Duodenal mucosa (tissue), 2 donors: ENCODE measurements around the gene CTNNA1.

Source experiments
- H3K27ac ChIP-seq: one replicate; pipeline ENCODE4 v1.7.0; 2013; ENCODE audit warnings: low read depth, low read length
- H3K27me3 ChIP-seq, 2 donors: one replicate each; pipeline ENCODE4 v1.7.0; 2013; ENCODE audit warnings: low read length in 2 of 2, control low read depth in 1 of 2; ENCODE audit not compliant: insufficient read depth in 2 of 2, control insufficient read depth in 1 of 2
- H3K36me3 ChIP-seq, 2 donors: one replicate each; pipeline ENCODE4 v1.7.0; 2013; ENCODE audit warnings: low read length in 2 of 2, control low read depth in 1 of 2; ENCODE audit not compliant: insufficient read depth in 2 of 2, control insufficient read depth in 1 of 2
- H3K4me1 ChIP-seq, 2 donors: one replicate each; pipeline ENCODE4 v1.7.0; 2013; ENCODE audit warnings: low read length in 2 of 2, control low read depth in 1 of 2; ENCODE audit not compliant: insufficient read depth in 2 of 2, control insufficient read depth in 1 of 2
- H3K4me3 ChIP-seq, 2 donors: one replicate each; pipeline ENCODE4 v1.7.0; 2013; ENCODE audit warnings: low read length in 2 of 2, low read depth in 1 of 2
- H3K9ac ChIP-seq, 2 donors: one replicate each; pipeline ENCODE4 v1.7.0; 2013; ENCODE audit warnings: low read length in 2 of 2, low read depth in 1 of 2
- H3K9me3 ChIP-seq, 2 donors: one replicate each; pipeline ENCODE4 v1.7.0; 2013; ENCODE audit warnings: low read length in 2 of 2, control low read depth in 1 of 2; ENCODE audit not compliant: control insufficient read depth in 1 of 2

CTNNA1 gene

DNA sequence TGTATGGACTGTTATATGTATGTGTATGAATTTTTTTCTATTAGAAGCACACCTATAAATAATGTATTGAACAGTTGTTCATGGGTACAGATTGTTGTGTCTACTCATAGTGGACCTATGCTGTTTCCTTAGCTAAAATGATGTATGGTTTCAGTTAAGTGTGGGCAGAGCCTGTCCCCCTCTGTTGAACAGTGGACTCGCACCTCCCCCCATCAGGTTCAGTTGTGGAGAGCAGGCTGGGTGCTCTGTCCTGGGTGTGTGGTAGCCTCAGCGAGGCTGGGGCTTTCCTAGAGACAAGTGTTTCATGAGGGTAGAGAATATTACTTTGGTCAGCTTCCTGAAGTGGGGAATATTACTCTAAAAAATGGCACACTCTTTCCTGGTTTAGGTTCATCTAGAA lies 169.3 kb downstream of the CTNNA1 start:
- Histone ChIP-seq H3K4me1 (peaks cover 8 to 12% of the 10 kb centered on the region in 2 donors), H3K9me3 (no peaks in the 10 kb centered on the region), H3K27me3 (no peaks in the 10 kb centered on the region), H3K36me3 (peaks cover 27 to 54% of the 10 kb centered on the region in 2 donors), H3K4me3 (no peak overlapping the region), H3K9ac (no peak overlapping the region), H3K27ac (no peak overlapping the region)

DNA sequence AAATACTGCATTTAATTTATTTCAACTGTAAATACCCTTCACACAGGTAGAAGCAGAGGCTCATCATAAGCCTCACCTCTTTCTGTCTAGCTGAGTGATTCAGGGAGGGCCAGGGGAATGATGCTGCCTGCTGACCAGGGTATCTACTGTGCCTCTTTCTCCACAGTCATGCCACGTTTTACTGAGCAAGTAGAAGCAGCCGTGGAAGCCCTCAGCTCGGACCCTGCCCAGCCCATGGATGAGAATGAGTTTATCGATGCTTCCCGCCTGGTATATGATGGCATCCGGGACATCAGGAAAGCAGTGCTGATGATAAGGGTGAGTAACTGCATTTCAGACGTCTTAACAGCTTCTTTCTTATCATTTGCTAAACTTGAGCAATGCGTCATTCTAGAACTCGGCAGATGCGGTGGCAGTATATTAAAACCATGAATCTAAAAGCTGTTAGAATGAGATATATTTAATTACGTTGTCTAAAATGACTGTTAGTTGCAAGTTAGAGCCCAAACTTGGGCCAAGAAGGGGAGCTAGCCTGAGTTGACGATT lies 171.9 kb downstream of the CTNNA1 start:
- no peaks in the 10 kb centered on the region for H3K27me3 ChIP-seq
- H3K9me3 ChIP-seq = no peaks in the 10 kb centered on the region
- peaks cover 16 to 17% of the 10 kb centered on the region in 2 donors for H3K4me1 ChIP-seq
- no peak overlapping the region for H3K27ac ChIP-seq
- no peak overlapping the region for H3K9ac ChIP-seq
- no peak overlapping the region for H3K4me3 ChIP-seq
- peaks cover 31 to 56% of the 10 kb centered on the region in 2 donors for H3K36me3 ChIP-seq

DNA sequence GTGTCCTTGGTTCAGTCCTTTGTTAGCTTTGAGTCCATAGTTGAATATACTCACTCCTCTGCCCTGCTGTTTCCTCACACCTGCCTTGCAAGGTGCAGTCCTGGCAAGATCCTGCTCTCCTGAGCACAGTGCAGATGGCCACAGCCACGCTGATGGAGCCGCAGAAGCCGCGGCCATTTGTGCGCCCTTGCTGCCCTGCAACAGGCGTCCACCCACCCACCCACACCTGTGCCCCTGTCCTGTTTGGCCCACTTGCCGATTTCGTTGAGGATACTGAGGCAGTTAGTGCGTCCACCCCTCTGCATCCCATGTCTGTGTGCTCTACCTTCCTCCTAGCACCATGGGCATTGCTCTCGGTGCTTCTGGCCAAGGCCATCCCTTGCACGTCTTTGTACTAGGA lies 173.0 kb downstream of the CTNNA1 start:
- Histone ChIP-seq H3K27me3 (no peaks in the 10 kb centered on the region), H3K9ac (no peak overlapping the region), H3K36me3 (peaks cover 37 to 63% of the 10 kb centered on the region in 2 donors), H3K4me1 (peaks cover 16 to 17% of the 10 kb centered on the region in 2 donors), H3K9me3 (no peaks in the 10 kb centered on the region), H3K4me3 (no peak overlapping the region), H3K27ac (no peak overlapping the region)

DNA sequence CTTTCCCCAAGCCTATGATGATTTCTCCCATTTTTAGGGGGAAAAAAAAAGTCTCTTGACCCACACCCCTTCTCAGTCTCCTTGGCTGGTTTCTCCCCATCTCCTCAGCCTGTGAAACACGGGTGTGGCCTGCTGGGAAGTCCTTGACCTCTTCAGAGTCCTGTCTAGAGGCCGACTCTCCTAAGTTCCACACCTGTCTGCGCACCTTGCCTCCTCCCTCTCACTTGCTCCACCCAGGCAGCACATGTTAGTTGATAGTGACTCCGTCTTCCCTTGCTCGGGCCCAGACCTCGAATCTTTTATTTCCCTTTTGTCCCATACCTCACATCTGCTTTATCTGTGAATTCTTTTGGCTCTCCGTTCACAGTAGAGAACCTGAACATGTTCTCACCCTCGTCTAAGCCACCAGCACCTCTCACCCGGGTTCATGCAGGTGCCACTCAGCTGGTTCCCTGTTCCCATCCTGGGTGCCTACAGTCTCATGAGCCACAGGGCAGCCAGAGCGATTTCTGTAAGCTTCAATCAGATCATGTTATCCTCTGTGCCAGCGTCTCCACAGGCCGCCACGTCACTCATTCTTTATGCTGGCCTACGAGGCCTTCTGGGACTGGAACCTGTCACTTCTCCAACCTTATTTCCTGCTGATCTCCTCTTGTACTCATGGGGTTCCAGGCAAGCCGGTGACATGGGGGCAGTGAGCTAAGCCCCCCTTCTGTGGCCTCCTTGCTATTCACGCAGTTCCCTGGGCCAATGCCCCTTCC lies 173.6 kb downstream of the CTNNA1 start:
- Histone ChIP-seq H3K9me3 (no peaks in the 10 kb centered on the region), H3K9ac (peak overlapping the region in 1 of 2 donors; percentile 17), H3K36me3 (peaks cover 43 to 69% of the 10 kb centered on the region in 2 donors), H3K27ac (no peak overlapping the region), H3K27me3 (no peaks in the 10 kb centered on the region), H3K4me1 (peaks cover 16 to 17% of the 10 kb centered on the region in 2 donors), H3K4me3 (no peak overlapping the region)

DNA sequence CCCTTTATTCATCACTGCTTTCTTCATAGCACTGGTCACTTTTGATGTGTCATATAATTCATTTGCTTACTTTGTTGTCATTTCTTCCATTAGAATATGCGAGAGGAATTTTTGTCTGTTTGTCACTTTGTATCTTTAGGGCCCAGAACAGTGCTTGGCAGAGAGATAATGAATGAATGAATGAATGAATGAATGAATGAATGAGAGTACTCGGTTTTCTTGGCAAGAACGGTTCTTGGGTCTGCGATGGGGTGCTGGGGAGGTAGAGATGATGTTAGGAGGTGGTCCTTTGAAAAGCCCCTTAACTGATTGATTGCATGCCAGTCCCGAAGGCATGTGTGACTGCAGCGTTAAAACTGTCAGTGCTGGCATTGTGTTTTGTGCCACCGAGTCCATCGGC lies 174.3 kb downstream of the CTNNA1 start:
- peak overlapping the region in 1 of 2 donors; percentile 12 for H3K4me3 ChIP-seq
- H3K27ac ChIP-seq = no peak overlapping the region
- H3K36me3 ChIP-seq = peaks cover 50 to 72% of the 10 kb centered on the region in 2 donors
- H3K4me1 ChIP-seq = peaks cover 16 to 17% of the 10 kb centered on the region in 2 donors
- H3K9ac ChIP-seq = no peak overlapping the region
- no peaks in the 10 kb centered on the region for H3K27me3 ChIP-seq
- no peaks in the 10 kb centered on the region for H3K9me3 ChIP-seq

DNA sequence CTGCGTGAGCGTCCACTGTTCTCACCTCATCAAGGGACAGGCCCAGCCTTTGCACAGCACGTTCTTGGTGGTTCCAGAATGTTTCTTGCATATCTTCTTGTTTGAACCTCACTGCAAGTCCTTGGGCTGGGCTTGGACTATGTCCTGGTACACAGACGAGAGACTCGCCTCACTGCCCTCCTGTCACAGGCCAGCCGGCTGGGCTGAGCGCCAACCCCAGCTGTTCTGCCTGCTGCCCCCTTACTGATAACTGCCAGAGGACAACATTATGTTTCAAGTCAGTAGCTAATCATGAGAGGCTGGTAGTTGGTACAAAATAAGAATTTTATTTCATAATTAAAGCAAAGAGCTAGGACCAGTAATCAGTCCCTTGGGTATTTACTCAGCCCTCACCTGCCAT lies 174.8 kb downstream of the CTNNA1 start:
- Histone ChIP-seq H3K9me3 (no peaks in the 10 kb centered on the region), H3K4me3 (peak overlapping the region in 1 of 2 donors; percentile 12), H3K27ac (no peak overlapping the region), H3K4me1 (peaks cover 16 to 17% of the 10 kb centered on the region in 2 donors), H3K27me3 (no peaks in the 10 kb centered on the region), H3K9ac (no peak overlapping the region), H3K36me3 (peaks cover 53 to 77% of the 10 kb centered on the region in 2 donors)

DNA sequence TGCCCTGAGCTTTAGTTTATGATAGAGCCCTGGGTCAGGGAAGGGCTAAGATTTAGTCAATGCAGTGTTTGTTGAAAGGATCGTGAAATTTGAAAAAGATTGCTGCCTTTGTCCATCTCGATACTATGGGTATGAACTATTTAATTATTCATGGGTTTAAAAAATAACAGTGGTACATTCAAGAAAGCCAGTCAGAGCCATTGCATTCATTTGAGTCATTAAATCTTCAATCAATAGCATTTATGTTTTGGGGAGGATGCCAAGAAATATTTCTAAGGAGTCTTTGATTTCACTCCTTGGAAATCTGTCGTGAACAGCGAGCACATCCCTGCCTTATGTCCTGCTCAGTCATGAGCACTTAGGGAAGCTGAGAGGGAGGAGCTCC lies 176.3 kb downstream of the CTNNA1 start:
- Histone ChIP-seq H3K9ac (no peak overlapping the region), H3K27ac (no peak overlapping the region), H3K27me3 (no peaks in the 10 kb centered on the region), H3K4me3 (no peak overlapping the region), H3K9me3 (no peaks in the 10 kb centered on the region), H3K36me3 (peaks cover 58 to 86% of the 10 kb centered on the region in 2 donors), H3K4me1 (peaks cover 16 to 17% of the 10 kb centered on the region in 2 donors)

DNA sequence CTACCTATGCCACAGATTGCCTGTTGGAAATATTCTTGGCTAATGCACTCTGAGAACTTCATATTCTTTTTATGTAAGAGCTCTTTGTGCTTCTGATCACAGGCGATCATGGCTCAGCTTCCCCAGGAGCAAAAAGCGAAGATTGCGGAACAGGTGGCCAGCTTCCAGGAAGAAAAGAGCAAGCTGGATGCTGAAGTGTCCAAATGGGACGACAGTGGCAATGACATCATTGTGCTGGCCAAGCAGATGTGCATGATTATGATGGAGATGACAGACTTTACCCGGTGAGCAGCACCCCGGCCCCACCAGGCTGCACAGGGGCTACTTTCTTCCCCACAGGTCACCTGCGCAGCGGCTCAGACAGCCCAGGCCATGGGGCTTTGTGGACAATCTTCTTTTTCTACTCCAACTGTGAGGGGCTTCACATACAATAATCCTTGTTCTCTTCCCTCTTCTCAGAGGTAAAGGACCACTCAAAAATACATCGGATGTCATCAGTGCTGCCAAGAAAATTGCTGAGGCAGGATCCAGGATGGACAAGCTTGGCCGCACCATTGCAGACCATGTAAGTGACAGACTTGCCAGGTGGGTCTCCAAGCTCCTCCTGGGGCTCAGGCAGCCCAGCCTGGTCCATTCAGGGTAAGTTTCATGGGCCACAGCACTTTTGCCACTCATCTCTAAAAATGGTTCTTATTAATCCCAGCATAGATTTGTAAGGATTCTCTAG lies 177.3 kb downstream of the CTNNA1 start:
- Histone ChIP-seq H3K36me3 (peaks cover 55 to 86% of the 10 kb centered on the region in 2 donors), H3K9me3 (no peaks in the 10 kb centered on the region), H3K27me3 (no peaks in the 10 kb centered on the region), H3K4me1 (peaks cover 16 to 17% of the 10 kb centered on the region in 2 donors), H3K27ac (no peak overlapping the region), H3K9ac (no peak overlapping the region), H3K4me3 (no peak overlapping the region)

DNA sequence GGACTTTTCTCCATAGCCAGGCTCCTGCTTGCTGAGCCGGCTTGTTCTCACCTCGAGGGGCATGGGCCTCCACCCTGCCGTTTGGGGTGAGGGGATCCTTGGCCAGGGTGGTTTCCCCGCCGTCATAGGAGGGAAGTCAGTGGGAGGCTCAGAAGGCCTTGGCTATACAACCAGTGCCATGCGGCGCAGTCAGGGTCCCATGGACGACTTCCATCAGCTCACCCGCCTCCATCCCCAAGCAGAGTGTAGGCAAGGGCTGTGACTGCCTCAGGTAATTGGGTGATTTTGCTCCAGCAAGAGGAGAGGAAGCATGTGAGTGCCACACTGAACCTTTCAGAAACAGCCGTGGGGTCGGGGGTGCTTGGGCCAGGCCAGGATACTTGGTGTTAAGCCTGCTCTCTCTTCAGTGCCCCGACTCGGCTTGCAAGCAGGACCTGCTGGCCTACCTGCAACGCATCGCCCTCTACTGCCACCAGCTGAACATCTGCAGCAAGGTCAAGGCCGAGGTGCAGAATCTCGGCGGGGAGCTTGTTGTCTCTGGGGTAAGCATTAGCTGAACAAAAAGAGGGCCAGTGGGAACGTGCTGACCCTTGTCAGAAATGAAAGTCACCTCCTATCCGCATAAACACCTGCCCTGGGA lies 179.1 kb downstream of the CTNNA1 start:
- H3K27ac ChIP-seq = no peak overlapping the region
- H3K9ac ChIP-seq = no peak overlapping the region
- H3K9me3 ChIP-seq = no peaks in the 10 kb centered on the region
- no peaks in the 10 kb centered on the region for H3K27me3 ChIP-seq
- H3K4me3 ChIP-seq = no peak overlapping the region
- peaks cover 6 to 12% of the 10 kb centered on the region in 2 donors for H3K4me1 ChIP-seq
- peaks cover 51 to 79% of the 10 kb centered on the region in 2 donors for H3K36me3 ChIP-seq
